Left kidney (tissue), 2 donors: Measurements from ENCODE around the gene TMEM41B. TPM values are rescaled to one million over a fixed set of nuclear protein-coding genes. Genes with fewer than 3 reads are reported as not detected.
A peak's percentile ranks its signal among the peaks of the same experiment; 100 is the strongest.

Experiments
- DNase-seq: peaks from one replicate; pipeline ENCODE4 v3.0.0-alpha.2; 2013
- polyA plus RNA-seq: library from polyadenylated mRNA; unstranded; fragments of 120-200 nt; gene quantifications from one replicate; pipeline ENCODE4 v1.2.1, GENCODE V29; 2013; ENCODE audit not compliant: insufficient read length

Gene TMEM41B
- polyA plus RNA-seq, 1 donor, result 49.3 TPM

DNA sequence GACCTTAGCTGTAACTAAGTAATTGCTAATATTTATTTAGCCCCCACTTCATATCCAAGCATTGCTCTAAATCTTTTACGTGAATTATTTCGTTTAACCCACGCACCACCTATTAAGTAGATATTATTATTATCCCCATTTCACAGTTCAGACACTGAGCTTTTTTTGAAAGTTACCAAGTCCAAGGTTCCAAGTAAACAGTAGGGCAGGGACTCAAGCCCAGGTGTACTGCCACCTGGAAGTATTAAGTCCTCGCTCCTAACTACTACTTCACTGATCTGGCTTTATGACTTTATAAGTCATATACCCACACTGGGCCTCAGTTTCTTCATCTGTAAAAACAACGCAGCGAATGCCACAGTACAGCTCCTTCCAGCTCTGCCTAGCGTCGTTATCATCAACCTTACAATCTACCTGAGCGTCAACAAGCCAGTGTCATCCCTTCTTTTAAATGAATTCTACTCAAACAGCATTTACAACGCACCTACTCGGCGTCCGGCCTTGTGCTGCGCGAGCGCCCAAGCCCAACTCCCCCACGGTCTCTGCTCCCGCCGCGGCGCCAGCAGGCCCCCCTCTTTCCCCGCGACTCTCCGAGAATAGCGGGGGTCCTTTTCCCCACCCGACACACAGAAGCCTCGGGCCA lies 624 bp downstream of the TMEM41B start:
- peak; percentile 15 for DNase-seq

DNA sequence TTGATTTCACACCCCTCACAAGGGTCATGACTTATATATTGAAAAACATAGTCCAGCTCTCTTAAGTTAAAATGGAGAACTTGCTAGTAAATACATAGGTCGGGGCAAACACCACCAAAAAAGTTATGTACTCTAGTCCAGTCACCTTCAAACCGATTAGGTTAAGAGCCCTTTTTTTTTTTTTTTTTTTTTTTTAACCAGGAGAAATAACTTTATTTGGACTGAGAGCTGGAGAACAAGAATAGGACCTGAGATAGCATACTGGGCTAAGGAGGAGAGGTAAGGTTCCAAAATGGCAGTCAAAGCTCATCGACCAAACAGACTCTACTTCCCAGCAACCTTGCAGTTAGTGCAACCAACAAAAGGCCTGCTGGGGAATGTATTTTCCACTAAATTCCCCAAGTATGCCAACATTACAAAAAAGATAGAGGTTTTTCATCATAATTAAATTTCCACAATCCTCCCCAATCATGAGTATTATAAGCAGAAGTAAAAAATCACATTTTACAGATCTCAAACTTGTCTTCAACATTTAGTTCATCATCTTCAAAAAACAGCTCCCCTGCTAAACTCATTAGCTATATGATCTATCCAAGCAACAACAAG lies 3.8 kb downstream of the TMEM41B start:
- DNase-seq, result no peak

- no peak for DNase-seq
Measured at GRCh38 chr11:9304178-9304577, 10.2 kb downstream of the TMEM41B start.

- DNase-seq, result no peak
Measured at GRCh38 chr11:9302448-9302847, 11.9 kb downstream of the TMEM41B start.

- no peak for DNase-seq
Measured at GRCh38 chr11:9301720-9302119, 12.7 kb downstream of the TMEM41B start.

DNA sequence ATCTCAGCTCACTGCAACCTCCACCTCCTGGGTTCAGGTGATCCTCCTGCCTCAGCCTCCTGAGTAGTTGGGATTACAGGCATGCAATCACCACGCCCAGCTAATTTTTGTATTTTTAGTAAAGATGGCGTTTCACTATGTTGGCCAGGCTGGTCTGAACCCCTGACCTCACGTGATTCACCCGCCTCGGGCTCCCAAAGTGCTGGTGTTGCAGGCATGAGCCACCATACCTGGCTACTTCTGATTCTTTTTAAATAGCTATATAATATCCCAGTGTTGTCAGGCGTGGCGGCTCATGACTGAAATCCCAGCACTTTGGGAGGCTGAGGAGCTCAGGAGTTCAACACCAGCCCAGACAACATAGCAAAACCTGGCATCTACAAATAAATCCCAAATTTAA lies 20.7 kb downstream of the TMEM41B start:
- no peak for DNase-seq

DNA sequence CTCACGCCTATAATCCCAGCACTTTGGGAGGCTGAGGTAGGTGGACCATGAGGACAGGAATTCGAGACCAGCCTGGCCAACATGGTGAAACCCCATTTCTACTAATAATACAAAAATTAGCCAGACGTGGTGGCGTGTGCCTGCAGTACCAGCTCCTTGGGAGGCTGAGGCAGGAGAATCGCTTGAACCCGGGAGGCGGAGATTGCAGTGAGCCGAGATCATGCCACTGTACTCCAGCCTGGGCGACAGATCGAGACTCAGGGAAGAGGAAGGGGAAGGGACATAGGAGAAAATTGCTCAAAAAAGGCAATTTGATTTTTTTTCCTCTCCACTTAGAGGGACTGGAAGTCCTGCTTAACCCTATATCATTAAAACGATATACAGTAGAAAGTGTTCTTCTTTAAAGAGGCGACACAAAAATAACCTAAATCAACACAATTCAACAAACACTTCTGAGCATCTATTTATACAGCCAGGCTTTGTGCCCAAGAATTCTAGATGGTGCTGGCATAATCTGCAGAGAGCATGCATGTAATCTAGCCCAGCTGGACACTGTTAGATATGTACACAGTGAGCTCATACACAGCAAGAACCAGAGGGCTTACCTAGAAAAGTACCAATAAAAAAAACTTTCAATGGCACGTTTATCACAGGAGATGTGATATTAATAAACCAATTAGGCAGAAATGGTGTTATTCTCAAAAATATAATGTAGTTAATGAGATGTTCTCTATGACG lies 28.4 kb downstream of the TMEM41B start:
- no peak for DNase-seq

DNA sequence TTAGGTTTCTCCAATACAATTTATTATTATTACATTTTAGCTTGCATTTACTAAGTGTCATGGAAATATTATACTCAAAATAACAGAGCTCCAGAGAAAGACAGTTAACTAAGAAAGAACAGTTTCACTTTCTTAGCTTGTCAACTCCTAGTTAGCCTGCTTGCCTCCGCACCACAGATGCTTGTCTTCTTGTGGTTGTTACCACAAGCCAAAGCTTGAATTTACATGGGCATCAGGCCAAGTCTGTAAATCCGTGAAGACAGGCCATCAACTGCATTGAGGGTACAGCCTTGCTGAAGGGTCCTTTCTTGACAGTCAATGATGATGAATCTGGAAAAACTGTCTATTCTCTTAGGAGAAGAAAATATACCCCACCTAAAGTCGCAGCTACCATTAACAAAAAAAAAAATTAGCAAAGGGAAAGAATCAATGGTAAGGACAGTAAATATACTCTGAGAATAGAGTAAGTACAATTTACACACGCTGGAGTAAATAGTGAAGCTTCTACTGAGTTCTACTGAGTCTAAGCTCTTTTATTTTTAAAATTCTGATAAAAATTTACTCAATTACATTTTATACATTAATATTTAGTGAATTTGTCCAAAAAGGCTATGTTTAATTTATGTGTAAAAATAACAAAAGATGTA lies 33.6 kb downstream of the TMEM41B start:
- DNase-seq, result no peak

DNA sequence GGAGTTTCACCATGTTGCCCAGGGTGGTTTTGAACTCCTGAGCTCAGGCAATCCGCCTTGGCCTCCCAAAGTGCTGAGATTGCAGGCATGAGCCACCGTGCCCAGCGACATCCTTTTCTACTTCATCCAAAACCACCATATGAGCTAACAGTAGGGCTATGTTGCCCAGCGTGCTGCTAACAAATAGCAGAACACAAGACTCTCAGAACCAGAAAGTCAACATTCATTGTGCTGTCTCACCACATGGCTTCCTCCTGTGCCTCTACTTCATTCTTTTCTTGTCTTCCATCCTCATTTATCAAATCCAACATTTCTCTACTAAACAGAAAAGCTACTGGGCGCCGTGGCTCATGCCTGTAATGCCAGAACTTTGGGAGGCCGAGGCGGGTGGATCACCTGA lies 37.2 kb downstream of the TMEM41B start:
- no peak for DNase-seq

GRCh38 chr11:9276571-9276970 lies 37.8 kb downstream of the TMEM41B start:
- DNase-seq, result no peak

GRCh38 chr11:9274499-9275258 lies 39.7 kb downstream of the TMEM41B start:
- DNase-seq, result no peak

DNA sequence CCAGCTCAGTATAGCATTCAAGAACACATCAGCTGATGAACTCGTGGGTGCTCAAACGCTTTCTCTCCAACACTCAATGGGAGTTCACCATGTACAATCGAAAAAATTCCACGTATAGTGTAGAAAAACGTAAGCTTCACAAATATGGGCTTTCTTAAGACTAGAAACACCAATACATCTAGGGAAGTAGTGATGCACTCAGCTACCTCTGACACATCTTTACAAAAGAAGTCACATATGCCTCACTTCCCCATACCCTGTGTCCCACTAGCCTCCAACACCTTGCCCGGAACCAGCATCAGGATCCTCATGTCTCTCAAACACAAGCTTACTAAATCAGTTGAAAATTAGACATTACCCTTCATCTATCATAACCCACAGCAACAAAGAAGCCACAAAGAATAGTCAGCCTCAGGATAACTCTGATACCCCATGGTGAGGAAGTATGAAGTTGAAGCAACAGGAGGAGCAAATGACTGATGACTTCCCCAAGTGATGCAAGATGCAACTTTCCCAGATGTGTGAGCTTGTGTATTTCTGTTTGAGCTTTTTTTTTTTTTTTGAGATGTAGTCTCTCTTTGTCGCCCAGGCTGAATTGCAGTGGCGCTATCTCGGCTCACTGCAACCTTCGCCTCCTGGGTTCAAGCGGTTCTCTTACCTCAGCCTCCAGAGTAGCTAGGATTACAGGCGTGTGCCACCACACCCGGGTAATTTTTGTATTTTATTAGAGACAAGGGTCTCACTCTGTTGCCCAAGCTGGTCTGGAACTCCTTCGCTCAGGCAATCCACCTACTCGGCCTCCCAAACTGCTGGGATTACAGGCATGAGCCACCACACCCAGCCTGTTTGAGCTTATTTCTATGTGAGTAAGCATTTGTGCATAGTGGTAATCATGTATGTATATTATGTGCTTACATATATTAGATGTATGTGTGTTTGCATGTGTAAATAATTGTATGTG lies 40.7 kb downstream of the TMEM41B start:
- no peak for DNase-seq

DNA sequence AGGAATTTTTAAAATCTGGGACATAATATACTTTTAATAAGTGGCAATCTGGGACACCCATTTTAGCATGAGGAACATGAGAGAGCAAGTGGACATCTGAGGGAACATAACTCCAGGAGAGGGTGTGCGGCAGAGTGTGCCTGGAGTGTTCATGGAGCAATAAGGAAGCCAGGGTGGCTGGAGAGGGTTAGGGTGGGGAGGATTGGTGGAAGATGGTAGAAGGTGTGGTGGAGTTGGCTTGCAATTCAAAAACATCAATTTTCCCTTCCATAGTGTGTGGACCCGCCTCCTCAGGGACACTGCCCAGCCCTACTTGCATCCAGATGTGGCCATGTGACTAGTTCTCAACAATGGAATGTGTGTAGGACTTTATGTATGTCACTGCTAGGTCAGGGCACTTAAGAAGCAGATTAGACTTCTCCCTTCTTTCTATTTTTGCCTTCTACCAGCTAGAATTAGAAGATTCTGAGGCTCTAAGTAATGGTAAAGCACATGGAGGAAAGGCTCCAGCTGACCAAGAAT lies 44.8 kb downstream of the TMEM41B start:
- no peak for DNase-seq

DNA sequence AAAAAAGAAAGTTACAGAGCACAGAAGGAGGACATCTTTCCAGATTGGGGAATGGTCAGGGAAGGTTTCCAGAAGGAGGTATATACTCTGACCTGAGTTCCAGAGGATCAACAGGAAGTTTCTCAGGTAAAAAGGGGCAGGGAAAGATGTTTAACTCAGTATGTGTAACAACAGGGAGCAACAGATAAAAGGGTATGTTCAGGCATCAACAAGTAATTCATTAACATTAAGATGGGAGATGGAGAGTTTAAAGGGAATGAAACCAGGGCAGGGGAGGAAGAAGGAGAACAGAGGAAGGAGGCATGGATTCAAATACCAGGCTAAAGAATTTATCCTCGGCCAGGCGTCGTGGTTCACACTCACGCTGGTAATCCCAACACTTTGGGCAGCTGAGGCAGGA lies 46.7 kb downstream of the TMEM41B start:
- DNase-seq, result no peak

DNA sequence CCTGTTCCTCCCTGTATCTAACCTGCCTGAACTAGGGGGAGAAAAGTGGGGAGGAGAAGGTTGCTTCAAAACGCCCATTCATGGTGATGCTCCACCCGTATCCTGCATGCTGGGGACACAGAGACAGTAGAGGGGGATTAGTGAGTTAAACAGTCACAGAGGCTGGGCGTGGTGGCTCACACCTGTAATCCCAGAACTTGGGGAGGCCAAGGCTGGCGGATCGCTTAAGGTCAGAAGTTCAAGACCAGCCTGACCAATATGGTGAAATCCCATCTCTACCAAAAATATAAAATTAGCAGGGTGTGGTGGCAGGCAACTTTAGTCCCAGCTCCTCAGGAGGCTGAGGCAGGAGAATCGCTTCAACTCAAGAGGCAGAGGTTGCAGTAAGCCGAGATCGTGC lies 47.5 kb downstream of the TMEM41B start:
- no peak for DNase-seq

- DNase-seq, result no peak
Measured at GRCh38 chr11:9266132-9266736, 48.2 kb downstream of the TMEM41B start.

- DNase-seq, result peak; percentile 91
Measured at GRCh38 chr11:9265211-9266131, 48.9 kb downstream of the TMEM41B start, which contains the start of gene DENND5A. TSS of gene DENND5A (minus strand) at chr11:9265350. CDS start at chr11:9265069, 281 bp downstream.

DNA sequence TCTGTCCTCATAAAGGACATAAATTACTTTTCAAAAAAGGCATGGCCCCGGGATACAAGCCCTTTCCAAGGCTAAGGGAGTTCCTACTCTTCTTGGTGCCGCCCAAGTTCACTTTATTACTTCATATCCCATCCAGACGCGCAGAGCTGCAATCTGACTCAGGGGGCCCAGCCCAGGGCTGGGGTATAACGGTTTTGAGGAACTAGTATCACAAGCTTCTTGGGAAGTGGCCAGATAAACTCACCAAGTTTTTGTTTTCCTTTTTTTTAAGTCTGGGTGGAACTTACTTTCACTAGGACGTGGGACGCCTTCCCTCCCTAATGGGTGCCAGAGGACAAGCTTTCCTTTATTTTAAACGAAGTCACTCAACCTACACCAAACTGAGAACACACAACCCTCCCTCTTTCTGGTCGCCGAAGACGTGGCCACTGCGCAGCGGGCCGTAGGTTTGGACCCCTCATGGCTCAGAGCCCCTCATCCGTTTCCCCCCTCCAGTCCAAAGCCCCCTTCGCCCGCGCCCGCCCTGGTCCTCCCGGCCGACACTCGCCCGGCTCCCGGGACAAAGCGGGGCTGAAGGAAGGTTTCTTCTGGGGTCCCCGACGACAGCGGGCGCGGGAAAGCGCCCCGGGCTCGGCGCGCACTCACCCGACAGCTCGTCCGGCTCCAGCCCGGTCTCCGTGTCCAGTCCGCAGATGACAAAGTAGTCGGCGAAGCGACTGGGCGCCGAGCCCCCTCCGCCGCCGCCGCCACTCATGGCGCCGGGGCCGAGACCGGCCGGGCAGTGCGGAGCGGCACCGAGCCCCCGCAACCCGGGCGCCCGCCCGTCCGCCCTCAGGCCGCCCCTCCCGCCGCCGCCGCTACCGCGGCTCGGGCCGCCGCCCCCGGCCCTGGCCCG lies 49.8 kb downstream of the TMEM41B start:
- DNase-seq, result peak; percentile 76
